HEK293 (cell line): Measurements from ENCODE around the gene NAA16.

Source experiments
- CTCF ChIA-PET: fragments of 350-600 bp; formaldehyde crosslinking; extraction: SDS; loops from one replicate; lab custom pipeline; 2021; ENCODE audit warnings: antibody characterized with exemption; lab: Yijun Ruan, JAX
- POLR2A ChIA-PET: fragments of 300-600 bp; formaldehyde crosslinking; extraction: SDS; loops from one replicate; lab custom pipeline; 2020; ENCODE audit warnings: antibody characterized with exemption, inconsistent platforms; lab: Yijun Ruan, JAX
- H3K27ac ChIP-seq: fragments of 200-500 bp; sonication (Bioruptor generic); 2 replicates; pipeline ENCODE4 v1.5.1; 2014; ENCODE audit warnings: low read depth, low read length, control low read depth, inconsistent platforms; ENCODE audit errors: extremely low read depth
- H3K36me3 ChIP-seq, 2 experiments: fragments of 200-500 bp in 1 of 2; sonication (Bioruptor generic) in 1 of 2; 1 replicate in 1 of 2; 2 replicates in 1 of 2; pipeline ENCODE4 v1.5.1; 2014 to 2017; ENCODE audit warnings: inconsistent platforms in 2 of 2, low read length in 2 of 2; ENCODE audit not compliant: control insufficient read depth in 2 of 2, insufficient read depth in 1 of 2
- H3K4me1 ChIP-seq: fragments of 200-500 bp; sonication (Bioruptor generic); 2 replicates; pipeline ENCODE4 v1.5.1; 2014; ENCODE audit warnings: mild to moderate bottlenecking, low read length, inconsistent platforms; ENCODE audit not compliant: control insufficient read depth, insufficient read depth
- H3K4me3 ChIP-seq: 2 replicates; pipeline ENCODE4 v1.5.1; 2011; ENCODE audit warnings: low read depth, mild to moderate bottlenecking, control low read depth, low read length, moderate library complexity
- H3K9me3 ChIP-seq: fragments of 200-500 bp; sonication (Bioruptor generic); 2 replicates; pipeline ENCODE4 v1.5.1; 2014; ENCODE audit warnings: low read depth, low read length, inconsistent platforms; ENCODE audit not compliant: control insufficient read depth, insufficient read depth
- BCL11A ChIP-seq: fragments of 450-650 bp; formaldehyde crosslinking; IDR thresholded peaks from 2 replicates; pipeline ENCODE4 v1.5.1; 2016; ENCODE audit warnings: low read depth, missing biosample characterization, missing genetic modification characterization
- GFI1B ChIP-seq: fragments of 450-650 bp; formaldehyde crosslinking; IDR thresholded peaks from 2 replicates; pipeline ENCODE4 v1.5.1; 2016; ENCODE audit warnings: missing biosample characterization, missing genetic modification characterization
- KLF1 ChIP-seq: fragments of 450-650 bp; formaldehyde crosslinking; IDR thresholded peaks from 2 replicates; pipeline ENCODE4 v1.5.1; 2016; ENCODE audit warnings: missing biosample characterization, missing genetic modification characterization
- SP7 ChIP-seq: fragments of 450-650 bp; formaldehyde crosslinking; IDR thresholded peaks from 2 replicates; pipeline ENCODE4 v1.5.1; 2016; ENCODE audit warnings: missing biosample characterization, missing genetic modification characterization
- ZBTB20 ChIP-seq: fragments of 450-650 bp; formaldehyde crosslinking; IDR thresholded peaks from 2 replicates; pipeline ENCODE4 v1.5.1; 2016; ENCODE audit warnings: missing biosample characterization, missing genetic modification characterization
- ZBTB21 ChIP-seq: fragments of 450-650 bp; formaldehyde crosslinking; IDR thresholded peaks from 2 replicates; pipeline ENCODE4 v1.5.1; 2017; ENCODE audit warnings: missing biosample characterization, missing genetic modification characterization
- ZBTB49 ChIP-seq: fragments of 450-650 bp; formaldehyde crosslinking; IDR thresholded peaks from 2 replicates; pipeline ENCODE4 v1.5.1; 2016; ENCODE audit warnings: missing biosample characterization, missing genetic modification characterization, low read depth
- ZBTB6 ChIP-seq: fragments of 450-650 bp; formaldehyde crosslinking; IDR thresholded peaks from 2 replicates; pipeline ENCODE4 v1.5.1; 2017; ENCODE audit warnings: missing biosample characterization, missing genetic modification characterization
- ZBTB7A ChIP-seq: fragments of 450-650 bp; formaldehyde crosslinking; IDR thresholded peaks from 2 replicates; pipeline ENCODE4 v1.5.1; 2016; ENCODE audit warnings: low read depth, missing biosample characterization, missing genetic modification characterization
- ZNF132 ChIP-seq: fragments of 450-650 bp; formaldehyde crosslinking; IDR thresholded peaks from 2 replicates; pipeline ENCODE4 v1.5.1; 2017; ENCODE audit warnings: missing biosample characterization, missing genetic modification characterization, borderline replicate concordance
- ZNF133 ChIP-seq: fragments of 450-650 bp; formaldehyde crosslinking; IDR thresholded peaks from 2 replicates; pipeline ENCODE4 v1.5.1; 2016; ENCODE audit warnings: missing biosample characterization, missing genetic modification characterization
- ZNF248 ChIP-seq: fragments of 450-650 bp; formaldehyde crosslinking; IDR thresholded peaks from 2 replicates; pipeline ENCODE4 v1.5.1; 2017; ENCODE audit warnings: missing biosample characterization, missing genetic modification characterization
- ZNF394 ChIP-seq: fragments of 450-650 bp; formaldehyde crosslinking; IDR thresholded peaks from 2 replicates; pipeline ENCODE4 v1.5.1; 2016; ENCODE audit warnings: missing biosample characterization, missing genetic modification characterization, mild to moderate bottlenecking, moderate library complexity, borderline replicate concordance
- ZNF518A ChIP-seq: fragments of 450-650 bp; formaldehyde crosslinking; conservative IDR thresholded peaks from 2 replicates; pipeline ENCODE4 v1.5.1; 2016; ENCODE audit warnings: low read depth, missing biosample characterization, missing genetic modification characterization
- ZNF596 ChIP-seq: fragments of 450-650 bp; IDR thresholded peaks from 2 replicates; pipeline ENCODE4 v1.5.0; 2018; ENCODE audit warnings: missing biosample characterization, mild to moderate bottlenecking, missing genetic modification characterization, moderate library complexity
- ZSCAN5A ChIP-seq: fragments of 450-650 bp; formaldehyde crosslinking; IDR thresholded peaks from 2 replicates; pipeline ENCODE4 v1.5.1; 2016; ENCODE audit warnings: missing biosample characterization, missing genetic modification characterization
- TF ChIP-seq, protein P1 (sequence below): fragments of 450-650 bp; formaldehyde crosslinking; IDR thresholded peaks from 2 replicates; pipeline ENCODE4 v1.5.1; 2016; ENCODE audit warnings: missing biosample characterization, missing genetic modification characterization

The NAA16 gene

DNA sequence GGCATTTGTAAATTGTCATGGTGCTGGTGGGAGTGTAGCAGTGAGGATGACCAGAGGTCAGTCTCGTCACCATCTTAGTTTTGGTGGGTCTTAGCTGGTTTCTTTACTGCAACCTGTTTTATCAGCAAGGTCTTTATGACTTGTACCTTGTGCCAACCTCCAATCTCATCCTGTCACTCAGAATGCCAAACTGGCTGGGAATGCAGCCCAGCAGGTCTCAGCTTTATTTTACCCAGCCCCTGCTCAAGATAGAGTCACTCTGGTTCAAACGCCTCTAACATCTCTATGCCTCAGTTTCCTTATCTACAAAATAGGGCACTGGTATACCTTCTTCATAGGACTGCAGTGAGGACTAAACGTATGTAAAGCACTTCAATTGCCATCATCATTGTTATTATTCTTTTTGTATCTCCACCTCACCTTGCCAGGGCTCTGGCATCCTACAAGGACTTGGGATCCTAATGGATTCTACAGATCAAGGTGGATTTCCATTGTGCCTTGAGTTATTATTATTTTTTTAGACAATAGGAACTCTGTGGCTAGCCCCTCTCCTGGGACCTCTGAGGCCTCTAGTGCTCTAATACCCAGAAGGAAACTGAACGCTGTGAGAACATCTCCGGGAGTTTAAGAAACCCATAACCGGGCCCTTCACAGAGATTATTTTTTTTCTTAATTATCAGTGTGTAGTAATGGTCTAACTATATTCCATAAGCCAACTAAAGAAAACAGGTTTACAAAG, 77.2 kb downstream of the NAA16 start (continued):
- TF ChIP-seq ZNF518A (tag by site-specific recombination) (no peak), GFI1B (tag by site-specific recombination) (no peak), ZBTB21 (tag by site-specific recombination) (no peak), ZBTB7A (no peak), BCL11A (tag by site-specific recombination) (no peak), ZNF133 (tag by site-specific recombination) (no peak), KLF1 (tag by site-specific recombination) (no peak), ZBTB20 (tag by site-specific recombination) (no peak)
- TF ChIP-seq, protein P1, sequence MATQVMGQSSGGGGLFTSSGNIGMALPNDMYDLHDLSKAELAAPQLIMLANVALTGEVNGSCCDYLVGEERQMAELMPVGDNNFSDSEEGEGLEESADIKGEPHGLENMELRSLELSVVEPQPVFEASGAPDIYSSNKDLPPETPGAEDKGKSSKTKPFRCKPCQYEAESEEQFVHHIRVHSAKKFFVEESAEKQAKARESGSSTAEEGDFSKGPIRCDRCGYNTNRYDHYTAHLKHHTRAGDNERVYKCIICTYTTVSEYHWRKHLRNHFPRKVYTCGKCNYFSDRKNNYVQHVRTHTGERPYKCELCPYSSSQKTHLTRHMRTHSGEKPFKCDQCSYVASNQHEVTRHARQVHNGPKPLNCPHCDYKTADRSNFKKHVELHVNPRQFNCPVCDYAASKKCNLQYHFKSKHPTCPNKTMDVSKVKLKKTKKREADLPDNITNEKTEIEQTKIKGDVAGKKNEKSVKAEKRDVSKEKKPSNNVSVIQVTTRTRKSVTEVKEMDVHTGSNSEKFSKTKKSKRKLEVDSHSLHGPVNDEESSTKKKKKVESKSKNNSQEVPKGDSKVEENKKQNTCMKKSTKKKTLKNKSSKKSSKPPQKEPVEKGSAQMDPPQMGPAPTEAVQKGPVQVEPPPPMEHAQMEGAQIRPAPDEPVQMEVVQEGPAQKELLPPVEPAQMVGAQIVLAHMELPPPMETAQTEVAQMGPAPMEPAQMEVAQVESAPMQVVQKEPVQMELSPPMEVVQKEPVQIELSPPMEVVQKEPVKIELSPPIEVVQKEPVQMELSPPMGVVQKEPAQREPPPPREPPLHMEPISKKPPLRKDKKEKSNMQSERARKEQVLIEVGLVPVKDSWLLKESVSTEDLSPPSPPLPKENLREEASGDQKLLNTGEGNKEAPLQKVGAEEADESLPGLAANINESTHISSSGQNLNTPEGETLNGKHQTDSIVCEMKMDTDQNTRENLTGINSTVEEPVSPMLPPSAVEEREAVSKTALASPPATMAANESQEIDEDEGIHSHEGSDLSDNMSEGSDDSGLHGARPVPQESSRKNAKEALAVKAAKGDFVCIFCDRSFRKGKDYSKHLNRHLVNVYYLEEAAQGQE (tag by site-specific recombination), result no peak

- no peaks in the 10 kb centered on the region for H3K36me3 ChIP-seq
- CTCF ChIA-PET, result interaction anchor here (0.5 to 0.9 kb wide), 2 partner anchors 9 to 263 kb away, joined by 3 read pairs; no protein-coding TSS in a partner anchor
- no peak for TF ChIP-seq SP7 (tag by site-specific recombination)
- TF ChIP-seq ZNF132 (tag by site-specific recombination), result no peak
- no peak for TF ChIP-seq ZNF596 (tag by site-specific recombination)
- no peak for TF ChIP-seq ZNF248 (tag by site-specific recombination)
- no peak for TF ChIP-seq ZBTB49
- TF ChIP-seq ZSCAN5A (tag by site-specific recombination), result no peak
- no peak for TF ChIP-seq ZBTB6 (tag by site-specific recombination)
- no peak for TF ChIP-seq ZNF394
- TF ChIP-seq, all 188 proteins: peak for 0
- H3K27ac ChIP-seq, result no peak overlapping the region
- no peak overlapping the region for H3K4me3 ChIP-seq
- no peaks in the 10 kb centered on the region for H3K9me3 ChIP-seq
- H3K4me1 ChIP-seq, result no peaks in the 10 kb centered on the region
- POLR2A ChIA-PET, result no interaction called here
These were observed 78.5 kb downstream of the NAA16 start for GRCh38 chr13:41389580-41389979.
